Mesenchymal stem cell (in vitro differentiated cells and primary cell): Measurements from ENCODE around the gene ETV6.

Experiments
- DNase-seq: peaks from one replicate; pipeline ENCODE4 v3.0.0-alpha.2; 2013
- H2AFZ ChIP-seq: one replicate; pipeline ENCODE4 v1.6.1; 2013; ENCODE audit warnings: low read depth, mild to moderate bottlenecking, control low read depth, inconsistent platforms, low read length, moderate library complexity
- H2AK5ac ChIP-seq: 2 replicates; pipeline ENCODE4 v1.6.1; 2013; ENCODE audit warnings: low read length, moderate library complexity, mild to moderate bottlenecking, inconsistent platforms; ENCODE audit not compliant: severe bottlenecking
- H2BK120ac ChIP-seq: one replicate; pipeline ENCODE4 v1.6.1; 2013; ENCODE audit warnings: low read depth, mild to moderate bottlenecking, inconsistent platforms, low read length, moderate library complexity
- H2BK12ac ChIP-seq, 2 experiments: one replicate each; pipeline ENCODE4 v1.6.1; 2013; ENCODE audit warnings: inconsistent platforms in 2 of 2, low read length in 2 of 2, mild to moderate bottlenecking in 2 of 2, moderate library complexity in 2 of 2, control low read depth in 1 of 2
- H2BK15ac ChIP-seq: one replicate; pipeline ENCODE4 v1.6.1; 2013; ENCODE audit warnings: mild to moderate bottlenecking, low read depth, inconsistent platforms; ENCODE audit not compliant: poor library complexity, severe bottlenecking
- H2BK5ac ChIP-seq: 2 replicates; pipeline ENCODE4 v1.6.1; 2013; ENCODE audit warnings: low read depth, mild to moderate bottlenecking, low read length, control low read depth, inconsistent platforms; ENCODE audit not compliant: poor library complexity, severe bottlenecking
- H3K14ac ChIP-seq, 2 experiments: one replicate each; pipeline ENCODE4 v1.6.1; 2013; ENCODE audit warnings: inconsistent platforms in 2 of 2, low read length in 2 of 2, control low read depth in 1 of 2, mild to moderate bottlenecking in 1 of 2, moderate library complexity in 1 of 2
- H3K18ac ChIP-seq, 2 experiments: one replicate each; pipeline ENCODE4 v1.6.1; 2013; ENCODE audit warnings: inconsistent platforms in 2 of 2, low read length in 2 of 2, control low read depth in 1 of 2, low read depth in 1 of 2, mild to moderate bottlenecking in 1 of 2
- H3K23ac ChIP-seq, 2 experiments: one replicate each; pipeline ENCODE4 v1.6.1; 2013; ENCODE audit warnings: inconsistent platforms in 2 of 2, low read length in 2 of 2, mild to moderate bottlenecking in 2 of 2, moderate library complexity in 2 of 2, control low read depth in 1 of 2
- H3K27ac ChIP-seq: 2 replicates; pipeline ENCODE4 v1.5.1; 2013; ENCODE audit warnings: mild to moderate bottlenecking, moderate library complexity, low read length, control low read depth, inconsistent platforms; ENCODE audit not compliant: poor library complexity, severe bottlenecking
- H3K27me3 ChIP-seq, 2 experiments: 2 replicates each; pipeline versions ENCODE4 v1.6.1 to v1.7.0; 2013; ENCODE audit warnings: low read length in 2 of 2, mild to moderate bottlenecking in 2 of 2, moderate library complexity in 2 of 2, control low read depth in 1 of 2, inconsistent platforms in 1 of 2; ENCODE audit not compliant: control insufficient read depth in 1 of 2, insufficient read depth in 1 of 2
- H3K36me3 ChIP-seq, 2 experiments: 2 replicates each; pipeline versions ENCODE4 v1.6.1 to v1.7.0; 2013; ENCODE audit warnings: low read length in 2 of 2, control low read depth in 1 of 2, inconsistent platforms in 1 of 2, low read depth in 1 of 2, mild to moderate bottlenecking in 1 of 2; ENCODE audit not compliant: insufficient read depth in 2 of 2, control insufficient read depth in 1 of 2
- H3K4ac ChIP-seq, 2 experiments: one replicate each; pipeline ENCODE4 v1.6.1; 2013; ENCODE audit warnings: inconsistent platforms in 2 of 2, low read length in 2 of 2, mild to moderate bottlenecking in 2 of 2, moderate library complexity in 2 of 2, control low read depth in 1 of 2, low read depth in 1 of 2
- H3K4me1 ChIP-seq: 2 replicates; pipeline ENCODE4 v1.6.1; 2013; ENCODE audit warnings: low read depth, low read length, control low read depth; ENCODE audit not compliant: control insufficient read depth, insufficient read depth
- H3K4me2 ChIP-seq: 2 replicates; pipeline ENCODE4 v1.6.1; 2013; ENCODE audit warnings: low read length, mild to moderate bottlenecking, inconsistent platforms; ENCODE audit not compliant: poor library complexity, severe bottlenecking
- H3K4me3 ChIP-seq, 2 experiments: 2 replicates each; pipeline versions ENCODE4 v1.5.1 to v1.7.0; 2013; ENCODE audit warnings: low read length in 2 of 2, mild to moderate bottlenecking in 2 of 2, control low read depth in 1 of 2, low read depth in 1 of 2; ENCODE audit not compliant: insufficient read depth in 1 of 2
- H3K79me1 ChIP-seq: replicated peaks from 2 replicates; pipeline ENCODE4 v1.6.1; 2013; ENCODE audit warnings: mild to moderate bottlenecking, control low read depth, low read length, inconsistent platforms; ENCODE audit not compliant: poor library complexity, severe bottlenecking
- H3K9ac ChIP-seq: 2 replicates; pipeline ENCODE4 v1.7.0; 2013; ENCODE audit warnings: mild to moderate bottlenecking, low read length, moderate library complexity
- H3K9me3 ChIP-seq: 2 replicates; pipeline ENCODE4 v1.7.0; 2013; ENCODE audit warnings: mild to moderate bottlenecking, low read length; ENCODE audit not compliant: control insufficient read depth
- H4K8ac ChIP-seq: one replicate; pipeline ENCODE4 v1.6.1; 2013; ENCODE audit warnings: inconsistent platforms, mild to moderate bottlenecking, low read length, moderate library complexity
- H4K91ac ChIP-seq: one replicate; pipeline ENCODE4 v1.6.1; 2013; ENCODE audit warnings: mild to moderate bottlenecking, low read length, inconsistent platforms
- WGBS: methylation state at CpG from one replicate; pipeline ENCODE4 v1.1.7; 2013; ENCODE audit warnings: mixed read lengths; 5-methylcytosine and 5-hydroxymethylcytosine counted together

Gene ETV6

DNA sequence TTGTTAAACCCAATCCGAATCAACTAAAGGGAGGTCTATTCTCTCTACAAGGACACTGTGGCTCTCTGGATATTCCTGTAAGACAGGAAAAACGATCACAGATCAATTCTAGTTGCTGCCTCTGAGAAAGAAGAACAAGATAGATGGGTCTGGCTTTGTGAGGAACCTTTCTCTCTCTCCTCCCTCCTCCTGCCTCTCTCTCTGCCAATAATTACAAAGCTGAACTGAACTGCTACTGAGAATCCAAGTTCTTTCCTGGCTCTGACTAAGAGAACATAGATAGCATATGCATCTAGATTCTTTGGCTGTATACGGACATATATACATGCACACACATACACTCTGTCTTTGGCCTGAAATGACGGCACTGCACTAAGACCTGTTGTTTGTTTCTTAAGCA lies 27.6 kb downstream of the ETV6 start:
- Histone ChIP-seq H3K27me3 (no peaks in the 10 kb centered on the region), H3K18ac (no peak overlapping the region), H3K9ac (no peak overlapping the region), H3K4me1 (peaks cover 15% of the 10 kb centered on the region), H4K8ac (no peak overlapping the region), H3K14ac (no peak overlapping the region), H3K27ac (no peak overlapping the region), H2BK5ac (no peak overlapping the region), H3K4ac (no peak overlapping the region), H2BK12ac (no peak overlapping the region), H3K79me1 (peaks cover 24% of the 10 kb centered on the region), H3K23ac (no peak overlapping the region), H2AFZ (no peak overlapping the region), H3K4me2 (no peak overlapping the region), H3K9me3 (no peaks in the 10 kb centered on the region), H4K91ac (no peak overlapping the region), H2AK5ac (no peak overlapping the region), H2BK15ac (no peak overlapping the region), H3K4me3 (no peak overlapping the region), H3K36me3 (peaks cover 5 to 6% of the 10 kb centered on the region in 2 experiments), H2BK120ac (no peak overlapping the region)
- no peak for DNase-seq
- WGBS, result 87% methylated on average over 3 of the region's 4 CpGs

GRCh38 chr12:11677752-11678151 lies 28.3 kb downstream of the ETV6 start:
- Histone ChIP-seq H3K4ac (no peak overlapping the region), H2AK5ac (no peak overlapping the region), H3K23ac (no peak overlapping the region), H2AFZ (no peak overlapping the region), H3K9me3 (no peaks in the 10 kb centered on the region), H3K4me1 (peaks cover 15% of the 10 kb centered on the region), H3K18ac (no peak overlapping the region), H3K27me3 (no peaks in the 10 kb centered on the region), H3K4me2 (no peak overlapping the region), H3K14ac (no peak overlapping the region), H2BK5ac (no peak overlapping the region), H4K8ac (no peak overlapping the region), H2BK120ac (no peak overlapping the region), H2BK12ac (no peak overlapping the region), H3K27ac (no peak overlapping the region), H4K91ac (no peak overlapping the region), H3K9ac (no peak overlapping the region), H3K79me1 (peaks cover 19% of the 10 kb centered on the region), H3K4me3 (no peak overlapping the region), H2BK15ac (no peak overlapping the region), H3K36me3 (peaks cover 5 to 6% of the 10 kb centered on the region in 2 experiments)
- 98% methylated on average over 7 of the region's 7 CpGs for WGBS
- DNase-seq, result no peak

GRCh38 chr12:11678781-11679180 lies 29.3 kb downstream of the ETV6 start:
- DNase-seq, result no peak
- 100% methylated on average over 1 of the region's 3 CpGs for WGBS
- no peaks in the 10 kb centered on the region for H3K9me3 ChIP-seq
- no peak overlapping the region for H3K14ac ChIP-seq
- H3K27me3 ChIP-seq, result no peaks in the 10 kb centered on the region
- no peak overlapping the region for H3K18ac ChIP-seq
- H2AFZ ChIP-seq, result no peak overlapping the region
- H3K23ac ChIP-seq, result no peak overlapping the region
- H2BK120ac ChIP-seq, result no peak overlapping the region
- no peak overlapping the region for H3K27ac ChIP-seq
- H3K36me3 ChIP-seq, result peaks cover 5 to 6% of the 10 kb centered on the region in 2 experiments
- peaks cover 15% of the 10 kb centered on the region for H3K4me1 ChIP-seq
- H3K4me2 ChIP-seq, result no peak overlapping the region
- H3K4ac ChIP-seq, result no peak overlapping the region
- no peak overlapping the region for H4K91ac ChIP-seq
- peaks cover 21% of the 10 kb centered on the region for H3K79me1 ChIP-seq
- H2BK15ac ChIP-seq, result no peak overlapping the region
- no peak overlapping the region for H4K8ac ChIP-seq
- no peak overlapping the region for H3K9ac ChIP-seq
- H2BK5ac ChIP-seq, result no peak overlapping the region
- H2BK12ac ChIP-seq, result no peak overlapping the region
- H3K4me3 ChIP-seq, result no peak overlapping the region
- no peak overlapping the region for H2AK5ac ChIP-seq

- Histone ChIP-seq H3K9ac (no peak overlapping the region), H2BK15ac (no peak overlapping the region), H3K4me1 (peaks cover 6% of the 10 kb centered on the region), H2AFZ (no peak overlapping the region), H3K18ac (no peak overlapping the region), H3K4me2 (no peak overlapping the region), H3K4ac (no peak overlapping the region), H3K23ac (no peak overlapping the region), H3K14ac (no peak overlapping the region), H3K79me1 (peaks cover 18% of the 10 kb centered on the region), H3K9me3 (no peaks in the 10 kb centered on the region), H2BK120ac (no peak overlapping the region), H3K36me3 (peaks cover 5 to 6% of the 10 kb centered on the region in 2 experiments), H2BK12ac (no peak overlapping the region), H3K27me3 (no peaks in the 10 kb centered on the region), H4K8ac (no peak overlapping the region), H3K4me3 (no peak overlapping the region), H3K27ac (no peak overlapping the region), H2AK5ac (no peak overlapping the region), H2BK5ac (no peak overlapping the region), H4K91ac (no peak overlapping the region)
- no CpG with 5 or more reads among the region's 2 CpGs for WGBS
- no peak for DNase-seq
These were observed 31.7 kb downstream of the ETV6 start for GRCh38 chr12:11681207-11681606.
